GM21360 (cell line): ENCODE results near the gene RASIP1.
"Not testable (repeated sequence)": the region's sequence is repeated elsewhere in the genome, so short reads cannot be mapped to it uniquely, and the experiment has no call there.

Source experiments
- ATAC-seq: cut with Tn5 transposase; IDR thresholded peaks from one replicate; pipeline ENCODE4 v1.9.1; 2021; ENCODE audit warnings: mild to moderate bottlenecking, moderate library complexity; ENCODE audit not compliant: unreplicated experiment

Gene RASIP1

GRCh38 chr19:48713864-48714755, 26.3 kb downstream of the RASIP1 start:
- ATAC-seq, result peak; percentile 83

GRCh38 chr19:48713041-48713863, 27.2 kb downstream of the RASIP1 start:
- ATAC-seq, result no peak

- no peak for ATAC-seq
Measured at GRCh38 chr19:48711106-48711662, 29.2 kb downstream of the RASIP1 start.

GRCh38 chr19:48708471-48708870, 31.9 kb downstream of the RASIP1 start:
- ATAC-seq, result no peak

- ATAC-seq, result no peak
Measured at GRCh38 chr19:48705431-48705830, 35.0 kb downstream of the RASIP1 start.

- ATAC-seq, result no peak
Measured at GRCh38 chr19:48703316-48703715, 37.1 kb downstream of the RASIP1 start.

GRCh38 chr19:48702701-48703100, 37.7 kb downstream of the RASIP1 start:
- ATAC-seq, result no peak

- ATAC-seq, result no peak
Measured at GRCh38 chr19:48698046-48698445, 42.4 kb downstream of the RASIP1 start.

GRCh38 chr19:48696353-48697010, 43.9 kb downstream of the RASIP1 start:
- no peak for ATAC-seq

- no peak for ATAC-seq
Measured at GRCh38 chr19:48695743-48696352, 44.6 kb downstream of the RASIP1 start, which contains the start of gene FUT2. FUT2 (plus strand) TSS chr19:48695971; CDS start chr19:48702957, 6,986 bp downstream.

GRCh38 chr19:48693629-48694028, 46.8 kb downstream of the RASIP1 start:
- ATAC-seq, result not testable (repeated sequence)

- ATAC-seq, result no peak
Measured at GRCh38 chr19:48689449-48689848, 51.0 kb downstream of the RASIP1 start.

- ATAC-seq, result no peak
Measured at GRCh38 chr19:48687776-48688175, 52.6 kb downstream of the RASIP1 start.

GRCh38 chr19:48686637-48687036, 53.8 kb downstream of the RASIP1 start:
- not testable (repeated sequence) for ATAC-seq

- no peak for ATAC-seq
Measured at GRCh38 chr19:48686088-48686487, 54.3 kb downstream of the RASIP1 start.

- ATAC-seq, result no peak
Measured at GRCh38 chr19:48685583-48685982, 54.8 kb downstream of the RASIP1 start.

GRCh38 chr19:48683349-48683748, 57.1 kb downstream of the RASIP1 start:
- no peak for ATAC-seq

- no peak for ATAC-seq
Measured at GRCh38 chr19:48681127-48681470, 59.3 kb downstream of the RASIP1 start.

GRCh38 chr19:48680436-48681126, 59.8 kb downstream of the RASIP1 start:
- ATAC-seq, result no peak

GRCh38 chr19:48680006-48680405, 60.4 kb downstream of the RASIP1 start:
- ATAC-seq, result not testable (repeated sequence)
